Neural cell (in vitro differentiated cells): ENCODE data around the gene ZNF687. TPM values are rescaled to one million over a fixed set of nuclear protein-coding genes. Genes with fewer than 3 reads are reported as not detected.
A peak's percentile ranks its signal among the peaks of the same experiment; 100 is the strongest.

Experiments used
- H2AFZ ChIP-seq: fragments of 200-600, 300-800 bp; sonication (generic), shearing (Covaris generic); 2 replicates; pipeline ENCODE4 v1.6.0; 2014; ENCODE audit warnings: low read depth, mild to moderate bottlenecking, antibody characterized with exemption, low read length, moderate library complexity
- H3F3A ChIP-seq: fragments of 200-600 bp; shearing (Covaris generic); 2 replicates; pipeline ENCODE4 v1.6.1; 2016; ENCODE audit warnings: mild to moderate bottlenecking, moderate library complexity, mixed read lengths, antibody characterized with exemption, low read length; ENCODE audit not compliant: insufficient read depth, poor library complexity, severe bottlenecking
- H3K27ac ChIP-seq: fragments of 200-600, 300-800 bp; sonication (generic), shearing (Covaris generic); 2 replicates; pipeline ENCODE4 v1.5.1; 2014; ENCODE audit warnings: mild to moderate bottlenecking, low read length, moderate library complexity
- H3K27me3 ChIP-seq: fragments of 300-800, 200-600 bp; sonication (generic), shearing (Covaris generic); 2 replicates; pipeline ENCODE4 v1.6.0; 2014; ENCODE audit warnings: mild to moderate bottlenecking, low read depth, low read length, moderate library complexity; ENCODE audit not compliant: insufficient read depth
- H3K36me3 ChIP-seq: fragments of 300-800, 200-600 bp; sonication (generic), shearing (Covaris generic); 2 replicates; pipeline ENCODE4 v1.5.1; 2014; ENCODE audit warnings: mild to moderate bottlenecking, antibody characterized with exemption, low read length, moderate library complexity; ENCODE audit not compliant: insufficient read depth
- H3K4me2 ChIP-seq: fragments of 300-800, 200-600 bp; sonication (generic), shearing (Covaris generic); 2 replicates; pipeline ENCODE4 v1.6.0; 2014; ENCODE audit warnings: mild to moderate bottlenecking, low read length
- H3K4me3 ChIP-seq: fragments of 300-800, 200-600 bp; sonication (generic), shearing (Covaris generic); 2 replicates; pipeline ENCODE4 v1.5.1; 2014; ENCODE audit warnings: mild to moderate bottlenecking, low read length, moderate library complexity
- H3K79me2 ChIP-seq: fragments of 200-600 bp; shearing (Covaris generic); replicated peaks from 2 replicates; pipeline ENCODE4 v1.6.0; 2014; ENCODE audit warnings: mild to moderate bottlenecking, low read length, moderate library complexity; ENCODE audit not compliant: insufficient read depth
- H3K9ac ChIP-seq: fragments of 300-800, 200-600 bp; sonication (generic), shearing (Covaris generic); 2 replicates; pipeline ENCODE4 v1.6.1; 2016; ENCODE audit warnings: mild to moderate bottlenecking, low read length, mixed read lengths
- H3K9me2 ChIP-seq: fragments of 200-600 bp; shearing (Covaris generic); 2 replicates; pipeline ENCODE4 v1.6.1; 2016; ENCODE audit warnings: mild to moderate bottlenecking, low read length, mixed read lengths; ENCODE audit not compliant: insufficient read depth
- H3K9me3 ChIP-seq: fragments of 200-600, 300-800 bp; sonication (generic), shearing (Covaris generic); 2 replicates; pipeline ENCODE4 v1.6.1; 2016; ENCODE audit warnings: mild to moderate bottlenecking, mixed run types, low read length, moderate library complexity, mixed read lengths
- H4K20me1 ChIP-seq: fragments of 200-600 bp; shearing (Covaris generic); 2 replicates; pipeline ENCODE4 v1.6.1; 2016; ENCODE audit warnings: mild to moderate bottlenecking, mixed run types; ENCODE audit not compliant: insufficient read depth
- EZH2 ChIP-seq: fragments of 200-600, 300-800 bp; shearing (Covaris generic), sonication (generic); IDR thresholded peaks from 2 replicates; pipeline ENCODE4 v1.6.1; 2014; ENCODE audit warnings: antibody characterized with exemption, low read length, borderline replicate concordance, mild to moderate bottlenecking; ENCODE audit not compliant: insufficient read depth, poor library complexity, severe bottlenecking
- MXI1 ChIP-seq: fragments of 450-650 bp; conservative IDR thresholded peaks from 2 replicates; pipeline ENCODE4 v1.6.1; 2014; ENCODE audit warnings: antibody characterized with exemption, mild to moderate bottlenecking; ENCODE audit not compliant: poor library complexity, severe bottlenecking
- POLR2AphosphoS5 ChIP-seq: IDR thresholded peaks from 2 replicates; pipeline ENCODE4 v1.6.1; 2012
- RAD21 ChIP-seq: fragments of 450-650 bp; conservative IDR thresholded peaks from 2 replicates; pipeline ENCODE4 v1.6.1; 2014; ENCODE audit warnings: antibody characterized with exemption, mild to moderate bottlenecking, moderate library complexity
- SMC3 ChIP-seq: fragments of 450-650 bp; conservative IDR thresholded peaks from 2 replicates; pipeline ENCODE4 v1.6.1; 2014; ENCODE audit warnings: antibody characterized with exemption, mild to moderate bottlenecking, moderate library complexity; ENCODE audit not compliant: poor library complexity
- TAF1 ChIP-seq: IDR thresholded peaks from 2 replicates; pipeline ENCODE4 v1.6.1; 2012; ENCODE audit warnings: low read depth
- polyA plus RNA-seq: library from polyadenylated mRNA; depleted of rRNA; stranded (reverse); fragments of >200 nt; gene quantifications from 2 replicates; pipeline ENCODE4 v1.2.3, GENCODE V29; 2014
- TF ChIP-seq, protein P1 (sequence below): IDR thresholded peaks from 2 replicates; pipeline ENCODE4 v1.6.1; 2012; ENCODE audit warnings: borderline replicate concordance
- TF ChIP-seq, protein P2 (sequence below): fragments of 450-650 bp; IDR thresholded peaks from 2 replicates; pipeline ENCODE4 v1.5.1; 2014; ENCODE audit warnings: antibody characterized with exemption, mild to moderate bottlenecking, moderate library complexity; ENCODE audit not compliant: poor library complexity, severe bottlenecking

Gene ZNF687
- polyA plus RNA-seq, 1 donor from 2014 or later: 6.9 TPM

DNA sequence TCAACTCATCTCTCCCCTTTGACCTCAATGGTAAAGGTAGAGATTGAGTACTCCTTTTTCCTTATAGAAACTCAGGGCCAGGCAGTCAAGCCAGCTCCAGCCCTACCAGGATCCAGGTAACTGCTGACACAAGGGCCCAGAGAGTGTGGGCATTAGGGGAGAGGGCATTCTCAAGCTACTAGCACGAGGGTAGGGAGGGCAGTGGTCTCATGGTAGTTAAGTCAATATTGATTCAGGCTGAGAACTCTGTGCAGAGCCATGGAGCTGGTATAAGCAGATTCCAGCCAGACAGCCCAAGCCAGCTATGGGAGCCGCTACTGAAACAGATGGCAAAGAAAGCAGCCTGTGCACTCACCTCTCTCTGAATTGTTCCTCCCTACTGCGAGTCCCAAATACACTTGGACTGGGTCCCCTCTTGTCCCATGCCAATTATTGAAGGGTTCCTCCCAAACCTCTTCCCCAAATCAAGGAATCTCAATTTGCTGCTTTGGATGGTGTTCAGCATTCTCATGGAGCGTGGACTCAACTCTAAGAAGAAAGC is 42.4 kb downstream of the ZNF687 start:
- Histone ChIP-seq H3K9me3 (no peaks in the 10 kb centered on the region), H3K27me3 (no peaks in the 10 kb centered on the region), H4K20me1 (no peaks in the 10 kb centered on the region), H3K9ac (no peak overlapping the region), H2AFZ (no peak overlapping the region), H3K36me3 (peaks cover 7% of the 10 kb centered on the region), H3K4me2 (no peak overlapping the region), H3K4me3 (no peak overlapping the region), H3K9me2 (no peaks in the 10 kb centered on the region), H3K79me2 (peaks cover 16% of the 10 kb centered on the region), H3K27ac (no peak overlapping the region), H3F3A (no peaks in the 10 kb centered on the region)
- TF ChIP-seq, protein P1, sequence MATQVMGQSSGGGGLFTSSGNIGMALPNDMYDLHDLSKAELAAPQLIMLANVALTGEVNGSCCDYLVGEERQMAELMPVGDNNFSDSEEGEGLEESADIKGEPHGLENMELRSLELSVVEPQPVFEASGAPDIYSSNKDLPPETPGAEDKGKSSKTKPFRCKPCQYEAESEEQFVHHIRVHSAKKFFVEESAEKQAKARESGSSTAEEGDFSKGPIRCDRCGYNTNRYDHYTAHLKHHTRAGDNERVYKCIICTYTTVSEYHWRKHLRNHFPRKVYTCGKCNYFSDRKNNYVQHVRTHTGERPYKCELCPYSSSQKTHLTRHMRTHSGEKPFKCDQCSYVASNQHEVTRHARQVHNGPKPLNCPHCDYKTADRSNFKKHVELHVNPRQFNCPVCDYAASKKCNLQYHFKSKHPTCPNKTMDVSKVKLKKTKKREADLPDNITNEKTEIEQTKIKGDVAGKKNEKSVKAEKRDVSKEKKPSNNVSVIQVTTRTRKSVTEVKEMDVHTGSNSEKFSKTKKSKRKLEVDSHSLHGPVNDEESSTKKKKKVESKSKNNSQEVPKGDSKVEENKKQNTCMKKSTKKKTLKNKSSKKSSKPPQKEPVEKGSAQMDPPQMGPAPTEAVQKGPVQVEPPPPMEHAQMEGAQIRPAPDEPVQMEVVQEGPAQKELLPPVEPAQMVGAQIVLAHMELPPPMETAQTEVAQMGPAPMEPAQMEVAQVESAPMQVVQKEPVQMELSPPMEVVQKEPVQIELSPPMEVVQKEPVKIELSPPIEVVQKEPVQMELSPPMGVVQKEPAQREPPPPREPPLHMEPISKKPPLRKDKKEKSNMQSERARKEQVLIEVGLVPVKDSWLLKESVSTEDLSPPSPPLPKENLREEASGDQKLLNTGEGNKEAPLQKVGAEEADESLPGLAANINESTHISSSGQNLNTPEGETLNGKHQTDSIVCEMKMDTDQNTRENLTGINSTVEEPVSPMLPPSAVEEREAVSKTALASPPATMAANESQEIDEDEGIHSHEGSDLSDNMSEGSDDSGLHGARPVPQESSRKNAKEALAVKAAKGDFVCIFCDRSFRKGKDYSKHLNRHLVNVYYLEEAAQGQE: no peak
- TF ChIP-seq MXI1 (no peak), EZH2 (no peak), POLR2AphosphoS5 (no peak), SMC3 (no peak), TAF1 (no peak)
- TF ChIP-seq, protein P2, sequence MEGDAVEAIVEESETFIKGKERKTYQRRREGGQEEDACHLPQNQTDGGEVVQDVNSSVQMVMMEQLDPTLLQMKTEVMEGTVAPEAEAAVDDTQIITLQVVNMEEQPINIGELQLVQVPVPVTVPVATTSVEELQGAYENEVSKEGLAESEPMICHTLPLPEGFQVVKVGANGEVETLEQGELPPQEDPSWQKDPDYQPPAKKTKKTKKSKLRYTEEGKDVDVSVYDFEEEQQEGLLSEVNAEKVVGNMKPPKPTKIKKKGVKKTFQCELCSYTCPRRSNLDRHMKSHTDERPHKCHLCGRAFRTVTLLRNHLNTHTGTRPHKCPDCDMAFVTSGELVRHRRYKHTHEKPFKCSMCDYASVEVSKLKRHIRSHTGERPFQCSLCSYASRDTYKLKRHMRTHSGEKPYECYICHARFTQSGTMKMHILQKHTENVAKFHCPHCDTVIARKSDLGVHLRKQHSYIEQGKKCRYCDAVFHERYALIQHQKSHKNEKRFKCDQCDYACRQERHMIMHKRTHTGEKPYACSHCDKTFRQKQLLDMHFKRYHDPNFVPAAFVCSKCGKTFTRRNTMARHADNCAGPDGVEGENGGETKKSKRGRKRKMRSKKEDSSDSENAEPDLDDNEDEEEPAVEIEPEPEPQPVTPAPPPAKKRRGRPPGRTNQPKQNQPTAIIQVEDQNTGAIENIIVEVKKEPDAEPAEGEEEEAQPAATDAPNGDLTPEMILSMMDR: no peak

DNA sequence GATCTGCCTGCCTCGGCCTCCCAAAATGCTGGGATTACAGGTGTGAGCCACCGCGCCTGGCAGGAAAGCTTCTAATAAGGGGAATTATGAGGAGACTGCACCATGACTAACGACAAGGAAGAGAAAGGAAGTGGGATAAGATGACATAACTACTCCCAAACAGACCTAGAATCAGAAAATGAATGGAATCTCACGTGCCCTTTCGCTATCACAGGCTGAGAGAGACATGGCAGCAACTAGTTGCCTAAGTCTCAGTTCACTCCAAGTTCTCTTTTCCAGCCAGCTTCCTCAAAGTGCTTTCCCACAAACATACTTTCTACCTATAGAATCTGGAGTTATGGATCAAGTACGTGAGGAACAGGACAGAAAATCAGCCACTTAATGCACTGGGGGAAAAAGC is 43.1 kb downstream of the ZNF687 start:
- Histone ChIP-seq H3K4me2 (no peak overlapping the region), H3K27ac (no peak overlapping the region), H3K36me3 (peaks cover 7% of the 10 kb centered on the region), H3K9me2 (no peaks in the 10 kb centered on the region), H3K9me3 (no peaks in the 10 kb centered on the region), H3K4me3 (peak overlapping the region; percentile 89), H3K79me2 (peaks cover 16% of the 10 kb centered on the region), H3K9ac (no peak overlapping the region), H3F3A (no peaks in the 10 kb centered on the region), H3K27me3 (no peaks in the 10 kb centered on the region), H4K20me1 (no peaks in the 10 kb centered on the region), H2AFZ (no peak overlapping the region)
- TF ChIP-seq, protein P2: no peak
- TF ChIP-seq SMC3: no peak
- TF ChIP-seq RAD21: no peak
